Endothelial cell of hepatic sinusoid (primary cell): ENCODE results near the gene CDT1.

Experiments
- in situ Hi-C: cut with HindIII; loops from 2 replicates; pipeline ENCODE4 v1.10.0; 2017; ENCODE audit warnings: low sequenced_read_pairs

CDT1 gene

DNA sequence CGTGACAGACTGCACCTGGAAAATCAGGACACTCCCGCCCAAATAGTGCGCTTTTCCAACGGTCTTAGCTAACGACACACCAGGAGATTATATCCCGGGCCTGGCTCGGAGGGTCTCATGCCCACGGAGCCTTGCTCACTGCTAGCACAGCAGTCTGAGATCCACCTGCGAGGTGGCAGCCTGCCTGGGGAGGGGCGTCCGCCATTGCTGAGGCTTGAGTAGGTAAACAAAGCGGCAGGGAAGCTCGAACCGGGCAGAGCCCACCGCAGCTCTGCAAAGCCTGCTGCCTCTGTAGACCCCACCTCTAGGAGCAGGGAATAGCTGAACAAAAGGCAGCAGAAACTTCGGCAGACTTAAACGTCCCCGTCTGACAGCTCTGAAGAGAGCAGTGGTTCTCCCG is 48.0 kb downstream of the CDT1 start:
- in situ Hi-C loops: loop anchor here (25.0 kb wide), 1 partner anchor 89 kb away; no protein-coding TSS in a partner anchor

DNA sequence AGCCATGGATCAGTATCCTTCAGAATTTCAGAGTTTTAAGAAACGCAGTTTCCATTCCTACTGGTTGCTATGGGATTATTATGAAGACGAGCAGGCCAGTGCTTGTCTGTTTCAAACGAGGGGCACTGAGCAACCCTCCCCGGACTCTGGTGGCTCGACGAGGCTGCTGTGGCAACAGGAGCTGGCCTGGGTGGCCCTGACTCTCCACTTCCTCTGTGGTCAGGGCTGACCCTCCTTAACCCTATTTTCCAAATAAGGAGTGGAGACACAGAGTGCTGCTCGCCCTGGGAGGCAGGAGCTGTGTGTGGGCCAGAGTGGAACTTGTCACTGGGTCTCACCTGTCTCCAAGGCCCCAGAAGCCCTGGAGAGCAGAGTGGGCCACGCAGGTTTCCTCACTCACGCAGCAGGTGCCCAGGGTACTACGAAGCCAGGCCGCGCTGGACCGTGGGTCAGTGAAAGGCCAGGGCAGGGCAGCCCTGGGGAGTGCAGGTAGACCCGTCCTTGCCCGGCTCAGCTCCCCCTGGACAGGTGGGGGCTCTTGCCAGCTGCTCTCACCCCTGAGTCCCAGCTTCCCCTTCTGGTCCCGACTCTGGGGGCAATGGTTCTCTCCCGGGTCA is 49.8 kb downstream of the CDT1 start:
- in situ Hi-C loops: loop anchor here (25.0 kb wide), 1 partner anchor 91 kb away; no protein-coding TSS in a partner anchor

DNA sequence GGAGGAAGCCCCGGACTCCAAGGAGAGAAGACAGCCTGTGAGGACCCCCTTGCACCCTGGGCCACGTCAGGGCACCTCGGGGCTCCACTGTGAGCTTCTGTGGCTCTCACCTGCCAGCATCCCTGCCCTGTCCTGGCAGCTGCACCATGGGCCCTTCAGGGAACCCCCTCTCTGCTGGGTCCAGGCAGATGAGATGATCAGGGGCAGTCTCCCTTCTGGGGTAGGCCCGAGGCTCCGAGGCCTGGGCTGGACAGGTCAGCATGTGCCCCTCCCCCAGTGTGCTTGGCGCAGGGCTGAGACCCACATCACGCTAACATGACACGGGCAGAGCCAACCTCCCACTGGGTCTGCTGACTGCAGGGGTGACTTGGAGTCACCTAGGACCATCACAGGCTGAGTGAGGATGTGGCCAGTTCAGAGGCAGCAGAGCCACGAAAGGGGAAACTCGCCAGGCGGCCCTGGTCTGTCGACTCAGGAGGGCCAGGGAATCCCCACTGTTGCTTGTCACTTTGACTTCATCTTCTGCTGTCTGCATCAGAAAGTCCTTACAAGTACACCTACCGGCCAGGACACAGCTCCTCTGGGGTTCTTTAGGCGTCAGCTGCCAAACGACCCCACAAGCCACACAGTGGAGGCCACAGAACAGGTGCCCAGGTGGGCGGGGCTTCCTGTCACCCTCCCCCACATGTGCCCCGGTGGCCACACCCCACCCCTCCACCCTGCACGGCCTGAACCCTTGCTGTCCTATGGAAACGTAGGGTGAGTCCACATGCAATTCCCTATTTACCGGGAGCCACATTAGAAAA is 50.9 kb downstream of the CDT1 start:
- in situ Hi-C loops: loop anchor here (25.0 kb wide), 1 partner anchor 92 kb away; no protein-coding TSS in a partner anchor

DNA sequence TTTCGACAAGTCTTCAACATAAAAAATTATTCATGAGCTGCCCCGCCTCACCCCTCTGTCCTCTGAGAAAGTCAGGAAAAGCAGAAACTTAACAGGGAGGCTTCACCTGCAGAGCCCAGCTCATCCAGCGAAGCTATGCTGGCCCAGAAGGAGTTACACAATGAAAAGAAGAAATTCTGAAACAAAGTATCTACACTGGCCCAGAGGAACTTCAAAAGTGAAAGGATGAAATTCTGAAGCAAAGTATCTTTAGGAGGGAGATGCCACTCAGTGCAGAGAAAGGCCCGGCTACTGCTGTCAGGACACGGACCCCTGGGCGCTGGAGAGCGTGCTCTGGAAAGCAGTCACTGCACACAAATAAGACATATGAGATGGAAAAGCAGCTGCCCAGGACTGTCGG is 51.6 kb downstream of the CDT1 start:
- in situ Hi-C loops: loop anchor here (25.0 kb wide), 1 partner anchor 93 kb away; no protein-coding TSS in a partner anchor

DNA sequence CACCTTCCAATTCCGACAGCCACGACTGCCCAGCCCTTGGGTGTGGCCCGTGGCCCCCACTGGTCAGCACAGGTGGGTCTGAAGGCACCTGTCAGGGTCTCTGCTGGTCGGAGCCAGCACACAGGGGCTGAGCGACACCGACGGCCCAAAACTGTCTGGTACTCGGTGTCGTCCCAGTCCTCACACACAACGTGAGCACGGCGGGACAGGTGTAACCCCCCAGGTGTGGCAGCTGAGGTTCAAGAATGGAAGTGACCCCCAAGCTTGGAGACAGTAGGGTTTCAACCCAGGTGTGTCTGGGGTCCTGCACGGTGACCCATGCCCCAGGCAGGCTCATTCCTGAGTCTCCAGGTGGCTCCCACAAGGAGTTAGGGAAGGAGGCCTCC is 52.1 kb downstream of the CDT1 start:
- in situ Hi-C loops: loop anchor here (25.0 kb wide), 1 partner anchor 93 kb away; no protein-coding TSS in a partner anchor

DNA sequence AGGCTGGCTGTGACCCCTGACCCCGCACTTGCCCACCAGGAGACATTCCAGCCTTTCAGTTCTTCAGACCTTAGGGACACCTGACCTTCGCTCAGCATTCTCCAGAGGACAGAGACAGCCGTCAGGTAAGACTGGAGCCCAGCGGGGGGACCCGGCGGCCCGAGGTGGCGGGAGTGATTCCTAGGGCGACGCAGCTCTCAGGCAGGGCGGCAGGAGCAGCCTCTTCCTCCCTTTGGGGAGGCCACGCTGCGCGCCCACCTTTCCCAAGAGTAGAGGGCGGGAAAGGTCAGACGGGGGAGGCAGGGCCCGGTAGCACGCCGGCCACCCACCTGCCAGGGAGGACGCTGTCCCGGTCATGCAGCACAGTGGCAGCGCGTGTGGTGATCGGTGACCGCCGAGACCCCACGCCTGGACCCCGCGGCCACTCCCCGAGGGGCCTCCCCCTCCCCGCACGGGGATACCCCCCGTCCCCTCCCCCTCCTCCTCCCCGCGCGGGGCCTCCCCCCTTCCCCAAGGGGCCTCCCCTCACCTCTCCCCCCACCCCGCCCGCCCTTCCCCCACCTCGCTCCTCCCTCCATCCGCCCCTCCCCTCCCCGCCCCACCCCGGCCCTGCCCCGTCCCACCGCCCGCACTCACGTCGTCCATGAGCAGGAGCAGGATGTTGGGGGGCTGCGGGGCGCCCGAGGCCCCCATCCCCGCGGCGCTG is 52.7 kb downstream of the CDT1 start:
- in situ Hi-C loops: loop anchor here (25.0 kb wide), 1 partner anchor 94 kb away; no protein-coding TSS in a partner anchor

DNA sequence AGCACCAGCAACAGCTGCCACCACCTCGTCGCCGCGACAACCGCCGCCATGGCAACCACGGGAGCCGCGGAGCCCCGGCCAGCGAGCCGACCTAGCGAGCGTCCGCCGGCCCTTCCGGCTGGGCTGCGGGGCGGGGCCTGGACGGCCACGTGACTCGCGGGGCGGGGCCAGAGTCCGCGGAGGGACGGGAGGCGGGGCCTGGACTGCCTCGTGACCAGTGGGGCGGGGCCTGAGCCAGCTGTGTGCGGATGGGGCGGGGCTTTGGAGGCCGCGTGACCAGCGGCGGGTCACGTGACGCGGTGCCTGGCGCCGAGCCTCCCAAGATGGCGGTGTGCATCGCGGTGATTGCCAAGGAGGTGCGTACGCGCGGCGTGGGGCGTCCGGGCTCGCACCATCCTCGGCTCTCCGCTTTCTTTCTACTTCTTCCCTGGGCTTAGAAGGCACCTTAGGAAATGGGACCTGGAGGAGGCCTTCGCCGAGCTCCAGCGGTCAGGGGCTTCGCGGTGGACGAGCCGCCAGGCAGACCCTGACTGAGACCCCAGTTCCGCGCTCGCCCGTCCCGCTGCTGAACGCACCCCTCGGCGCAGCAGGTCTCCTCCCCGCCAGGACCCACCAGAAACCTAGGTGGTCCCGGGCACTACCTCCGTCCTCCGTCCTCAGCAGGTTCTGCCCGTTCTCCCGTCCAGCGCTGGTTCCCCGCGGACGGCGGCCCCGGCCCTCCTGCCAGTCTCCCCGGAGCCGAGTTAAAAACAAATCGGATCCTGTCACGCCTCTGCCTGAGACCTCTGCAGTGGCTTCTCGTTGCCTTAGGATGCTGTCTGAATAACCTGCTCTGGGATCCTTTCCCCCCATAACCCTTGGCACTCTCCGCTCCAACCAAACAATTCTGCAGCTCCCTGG is 53.5 kb downstream of the CDT1 start, which contains the start of the genes GALNS and TRAPPC2L:
Gene GALNS (minus strand): TSS at position 120 of the 900 bp plus-strand sequence. CDS start 70 bp downstream, at position 50.
Gene TRAPPC2L (plus strand): TSS at position 300 of the 900 bp plus-strand sequence. CDS start 24 bp downstream, at position 324.
- in situ Hi-C loops: loop anchor here (25.0 kb wide), 1 partner anchor 95 kb away; no protein-coding TSS in a partner anchor

DNA sequence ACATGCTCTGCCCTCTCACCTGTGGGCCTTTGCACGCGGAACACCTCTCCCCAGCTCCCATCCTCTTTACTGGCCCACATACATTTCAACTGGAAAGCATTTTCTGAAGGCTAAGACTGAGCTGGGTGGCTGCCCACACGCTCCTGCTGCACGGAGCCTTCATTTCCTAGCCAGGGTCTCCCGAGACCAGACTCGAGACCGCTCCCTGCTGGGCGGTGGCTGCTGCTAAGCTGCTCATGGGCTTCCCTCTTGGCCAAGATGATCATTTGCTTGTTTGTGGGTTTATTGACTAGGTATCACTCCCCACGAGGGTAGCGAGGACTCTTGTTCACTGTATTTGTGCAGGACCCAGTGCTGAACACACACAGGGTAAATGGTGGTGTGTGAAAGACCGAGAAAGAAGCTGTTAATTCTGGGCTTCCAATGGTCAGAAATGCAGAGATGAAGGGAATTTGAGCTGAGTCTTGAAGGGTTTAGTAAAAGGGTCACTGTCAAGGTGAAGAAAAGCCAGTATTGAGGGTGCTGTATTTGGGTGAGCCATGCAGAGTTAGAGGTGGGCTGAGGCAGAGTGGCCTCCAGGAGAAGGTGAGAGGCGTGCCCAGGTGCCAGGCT is 54.2 kb downstream of the CDT1 start:
- in situ Hi-C loops: loop anchor here (25.0 kb wide), 1 partner anchor 96 kb away; no protein-coding TSS in a partner anchor
